BLaER1 (cell line): ENCODE measurements around the gene RPE65.
"Not testable (repeated sequence)": the region's sequence is repeated elsewhere in the genome, so short reads cannot be mapped to it uniquely, and the experiment has no call there.

Experiments used
- H3K27ac ChIP-seq: shearing (Covaris generic); formaldehyde crosslinking; 2 replicates; pipeline ENCODE4 v1.8.1; 2022
- H3K27me3 ChIP-seq: shearing (Covaris generic); formaldehyde crosslinking; 2 replicates; pipeline ENCODE4 v1.8.1; 2022
- H3K36me3 ChIP-seq: shearing (Covaris generic); formaldehyde crosslinking; 2 replicates; pipeline ENCODE4 v1.8.1; 2022
- H3K4me1 ChIP-seq: shearing (Covaris generic); formaldehyde crosslinking; 2 replicates; pipeline ENCODE4 v1.8.1; 2022
- H3K4me2 ChIP-seq: shearing (Covaris generic); formaldehyde crosslinking; 2 replicates; pipeline ENCODE4 v1.8.1; 2022
- H3K4me3 ChIP-seq: shearing (Covaris generic); formaldehyde crosslinking; 2 replicates; pipeline ENCODE4 v1.8.1; 2022
- H3K9ac ChIP-seq: shearing (Covaris generic); formaldehyde crosslinking; 2 replicates; pipeline ENCODE4 v1.8.1; 2022
- H3K9me3 ChIP-seq: shearing (Covaris generic); formaldehyde crosslinking; 2 replicates; pipeline ENCODE4 v1.8.1; 2022
- H4K20me1 ChIP-seq: shearing (Covaris generic); formaldehyde crosslinking; 2 replicates; pipeline ENCODE4 v1.8.1; 2022
- Cebpa-rat ChIP-seq: shearing (Covaris generic); IDR thresholded peaks from 2 replicates; pipeline ENCODE4 v1.8.1; 2022

Gene RPE65

DNA sequence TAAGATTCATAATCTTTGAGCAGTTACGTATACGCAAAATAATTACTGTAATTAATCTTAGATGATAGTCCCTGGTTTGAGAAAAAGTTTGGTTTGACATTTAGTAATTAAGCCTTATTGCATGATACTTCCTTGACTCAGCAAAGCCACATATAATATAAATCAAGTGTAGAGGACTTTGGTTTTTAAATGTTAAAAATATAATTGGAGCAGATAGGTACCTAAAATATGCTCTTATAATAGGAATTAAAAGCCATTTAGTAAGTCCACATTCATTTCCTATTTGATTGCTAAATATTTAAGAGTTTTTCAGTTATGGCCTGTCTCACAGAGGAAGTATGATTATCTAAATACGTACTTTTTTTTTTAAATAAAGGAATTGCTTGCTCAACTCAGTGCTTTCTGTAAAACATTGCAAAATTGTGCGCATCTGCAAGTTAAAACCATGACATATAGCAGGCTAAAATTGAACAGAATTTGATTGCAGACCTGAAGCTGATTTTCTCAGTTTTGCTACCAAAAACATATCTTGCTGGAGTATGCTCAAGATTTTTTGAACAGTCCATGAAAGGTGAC is 20.4 kb downstream of the RPE65 start:
- Histone ChIP-seq H3K27me3 (no peaks in the 10 kb centered on the region), H4K20me1 (no peaks in the 10 kb centered on the region), H3K36me3 (no peaks in the 10 kb centered on the region), H3K4me1 (no peaks in the 10 kb centered on the region), H3K9ac (no peak overlapping the region), H3K27ac (no peak overlapping the region), H3K9me3 (no peaks in the 10 kb centered on the region), H3K4me2 (no peak overlapping the region), H3K4me3 (no peak overlapping the region)
- no peak for TF ChIP-seq Cebpa-rat

DNA sequence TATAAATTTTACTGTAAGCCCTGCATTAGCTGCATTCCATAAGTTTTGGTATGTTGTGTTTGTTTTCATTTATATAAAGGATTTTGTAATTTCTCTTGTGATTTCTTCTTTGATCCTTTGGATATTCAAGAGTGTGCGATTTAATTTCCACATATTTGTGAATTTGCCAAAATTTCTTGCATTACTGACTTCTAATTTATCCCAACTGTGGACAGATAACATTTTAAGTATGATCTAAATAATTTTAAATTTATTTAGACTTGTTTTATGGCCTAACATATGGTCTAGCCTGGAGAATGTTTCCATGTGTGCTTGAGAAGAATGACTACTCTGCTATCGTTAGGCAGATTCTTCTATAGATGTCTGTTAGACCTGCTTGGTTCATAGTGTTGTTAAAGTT is 23.2 kb downstream of the RPE65 start:
- no peak overlapping the region for H3K9ac ChIP-seq
- no peaks in the 10 kb centered on the region for H3K36me3 ChIP-seq
- no peak overlapping the region for H3K4me2 ChIP-seq

GRCh38 chr1:68421350-68421749 is 28.4 kb downstream of the RPE65 start:
- no peaks in the 10 kb centered on the region for H4K20me1 ChIP-seq
- H3K4me1 ChIP-seq = no peaks in the 10 kb centered on the region
- no peak for TF ChIP-seq Cebpa-rat
- H3K36me3 ChIP-seq = no peaks in the 10 kb centered on the region
- H3K9me3 ChIP-seq = no peaks in the 10 kb centered on the region
- no peaks in the 10 kb centered on the region for H3K27me3 ChIP-seq
- H3K4me3 ChIP-seq = no peak overlapping the region
- no peak overlapping the region for H3K27ac ChIP-seq
- H3K9ac ChIP-seq = no peak overlapping the region
- no peak overlapping the region for H3K4me2 ChIP-seq

More for the DNA sequence above, 23.2 kb downstream of the RPE65 start:
- no peak overlapping the region for H3K27ac ChIP-seq
- H3K4me3 ChIP-seq = no peak overlapping the region
- H3K27me3 ChIP-seq = no peaks in the 10 kb centered on the region
- H3K4me1 ChIP-seq = no peaks in the 10 kb centered on the region
- H3K9me3 ChIP-seq = no peaks in the 10 kb centered on the region
- no peak for TF ChIP-seq Cebpa-rat
- no peaks in the 10 kb centered on the region for H4K20me1 ChIP-seq

- no peaks in the 10 kb centered on the region for H3K4me1 ChIP-seq
- no peak for TF ChIP-seq Cebpa-rat
- H3K9ac ChIP-seq = no peak overlapping the region
- no peaks in the 10 kb centered on the region for H3K36me3 ChIP-seq
- no peaks in the 10 kb centered on the region for H4K20me1 ChIP-seq
- no peaks in the 10 kb centered on the region for H3K27me3 ChIP-seq
- H3K27ac ChIP-seq = no peak overlapping the region
- no peak overlapping the region for H3K4me2 ChIP-seq
- H3K4me3 ChIP-seq = no peak overlapping the region
- no peaks in the 10 kb centered on the region for H3K9me3 ChIP-seq
Measured at GRCh38 chr1:68409426-68409825, 40.3 kb downstream of the RPE65 start.

- H3K4me3 ChIP-seq = no peak overlapping the region
- H3K9ac ChIP-seq = no peak overlapping the region
- H4K20me1 ChIP-seq = no peaks in the 10 kb centered on the region
- H3K27me3 ChIP-seq = no peaks in the 10 kb centered on the region
- TF ChIP-seq Cebpa-rat = no peak
- H3K4me1 ChIP-seq = no peaks in the 10 kb centered on the region
- no peak overlapping the region for H3K4me2 ChIP-seq
- H3K27ac ChIP-seq = no peak overlapping the region
- H3K36me3 ChIP-seq = no peaks in the 10 kb centered on the region
- no peaks in the 10 kb centered on the region for H3K9me3 ChIP-seq
Measured at GRCh38 chr1:68401506-68401905, 48.2 kb downstream of the RPE65 start.

- not testable (repeated sequence) for H3K4me2 ChIP-seq, H3K27ac ChIP-seq, H3K4me3 ChIP-seq, H3K9me3 ChIP-seq, H3K36me3 ChIP-seq, H3K9ac ChIP-seq, H3K4me1 ChIP-seq, H3K27me3 ChIP-seq, H4K20me1 ChIP-seq
Measured at GRCh38 chr1:68395575-68395974, 54.2 kb downstream of the RPE65 start.

DNA sequence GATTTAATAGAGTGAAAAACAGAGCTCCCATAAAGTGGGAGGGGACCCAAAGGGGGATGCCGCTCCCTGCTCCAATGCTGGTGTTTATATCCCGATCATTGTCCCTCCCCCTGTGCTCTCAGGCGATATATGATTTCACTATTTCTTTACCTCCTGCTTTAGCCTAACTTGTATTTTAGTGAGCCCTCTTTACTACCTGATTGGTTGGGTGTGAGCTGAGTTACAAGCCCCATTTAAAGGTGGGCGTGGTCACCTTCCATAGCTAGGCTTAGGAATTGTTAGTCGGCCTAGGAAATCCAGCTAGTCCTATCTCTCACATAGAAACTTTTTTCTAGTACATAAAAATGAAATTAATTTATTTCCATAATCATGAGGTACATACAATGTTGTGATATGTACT is 57.3 kb downstream of the RPE65 start:
- H3K4me2 ChIP-seq, H3K9me3 ChIP-seq, H3K4me1 ChIP-seq, H3K9ac ChIP-seq, H4K20me1 ChIP-seq, H3K27me3 ChIP-seq, H3K27ac ChIP-seq, H3K36me3 ChIP-seq, H3K4me3 ChIP-seq: not testable (repeated sequence)

DNA sequence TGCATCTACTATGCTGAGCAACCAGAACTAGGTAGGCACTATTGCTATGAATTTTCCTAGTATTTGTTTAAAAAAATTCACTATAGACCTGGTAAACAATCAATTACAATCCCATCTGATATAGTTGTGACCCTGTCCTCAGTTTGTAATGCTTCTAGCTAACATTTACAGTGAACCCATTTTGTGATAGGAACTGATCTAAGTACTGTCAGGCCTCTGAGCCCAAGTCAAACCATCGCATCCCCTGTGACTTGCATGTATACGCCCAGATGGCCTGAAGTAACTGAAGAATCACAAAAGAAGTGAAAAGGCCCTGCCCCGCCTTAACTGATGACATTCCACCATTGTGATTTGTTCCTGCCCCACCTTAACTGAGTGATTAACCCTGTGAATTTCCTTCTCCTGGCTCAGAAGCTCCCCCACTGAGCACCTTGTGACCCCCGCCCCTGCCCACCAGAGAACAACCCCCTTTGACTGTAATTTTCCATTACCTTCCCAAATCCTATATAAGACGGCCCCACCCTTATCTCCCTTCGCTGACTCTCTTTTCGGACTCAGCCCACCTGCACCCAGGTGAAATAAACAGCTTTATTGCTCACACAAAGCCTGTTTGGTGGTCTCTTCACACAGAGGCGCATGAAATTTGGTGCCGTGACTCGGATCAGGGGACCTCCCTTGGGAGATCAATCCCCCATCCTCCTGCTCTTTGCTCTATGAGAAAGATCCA is 63.8 kb downstream of the RPE65 start:
- not testable (repeated sequence) for H3K36me3 ChIP-seq, H3K27me3 ChIP-seq, H3K4me1 ChIP-seq, H3K4me3 ChIP-seq, H3K27ac ChIP-seq, H4K20me1 ChIP-seq, H3K9ac ChIP-seq, H3K9me3 ChIP-seq, H3K4me2 ChIP-seq

DNA sequence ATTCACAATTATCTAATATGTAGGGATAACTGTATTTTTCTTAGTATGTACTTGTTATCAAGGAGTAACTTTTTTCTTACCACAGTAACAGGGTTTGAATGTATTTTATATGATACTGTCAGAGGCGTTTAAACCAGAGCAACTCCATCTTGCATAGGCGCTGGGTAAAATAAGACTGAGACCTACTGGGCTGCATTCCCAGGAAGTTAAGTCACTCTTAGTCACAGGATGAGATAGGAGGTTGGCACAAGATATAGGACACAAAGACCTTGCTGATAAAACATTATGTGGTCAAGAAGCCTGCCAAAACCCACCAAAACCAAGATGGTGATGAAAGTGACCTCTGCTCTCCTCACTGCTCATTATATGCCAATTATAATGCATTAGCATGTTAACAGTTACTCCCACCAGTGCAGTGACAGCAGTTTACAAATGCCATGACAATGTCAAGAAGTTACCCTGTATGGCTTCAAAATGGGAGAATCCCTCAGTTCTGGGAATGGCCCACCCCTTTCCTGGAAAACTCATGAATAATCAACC is 64.8 kb downstream of the RPE65 start:
- no peak overlapping the region for H3K4me3 ChIP-seq
- H3K9me3 ChIP-seq = no peaks in the 10 kb centered on the region
- no peak overlapping the region for H3K9ac ChIP-seq
- no peaks in the 10 kb centered on the region for H4K20me1 ChIP-seq
- H3K36me3 ChIP-seq = no peaks in the 10 kb centered on the region
- H3K27ac ChIP-seq = no peak overlapping the region
- H3K4me2 ChIP-seq = no peak overlapping the region
- TF ChIP-seq Cebpa-rat = no peak
- no peaks in the 10 kb centered on the region for H3K27me3 ChIP-seq
- H3K4me1 ChIP-seq = no peaks in the 10 kb centered on the region

DNA sequence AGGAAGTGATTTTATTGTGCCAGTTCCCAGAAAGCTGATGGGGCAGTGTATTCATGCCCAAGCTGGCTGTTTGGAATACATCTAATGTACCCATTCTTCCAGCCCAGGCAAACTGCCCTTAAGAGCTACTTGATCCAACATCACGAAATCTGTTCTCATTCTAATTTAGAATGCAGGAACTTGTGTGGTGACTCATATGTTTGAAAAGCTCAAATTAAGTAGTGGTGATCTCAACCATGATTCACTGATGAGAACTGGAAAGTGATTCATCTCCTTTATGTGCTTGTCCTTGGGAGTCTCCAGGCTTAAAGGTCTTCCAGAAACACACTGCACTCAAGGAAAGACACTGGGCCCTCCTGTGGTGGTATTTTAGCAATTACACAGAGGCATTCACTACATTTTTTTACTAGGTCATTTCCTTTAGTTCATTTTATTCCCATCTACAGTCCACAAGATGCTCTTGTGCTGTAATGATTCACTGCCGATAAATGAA is 65.4 kb downstream of the RPE65 start:
- Histone ChIP-seq H3K4me3 (no peak overlapping the region), H3K4me1 (no peaks in the 10 kb centered on the region), H3K4me2 (no peak overlapping the region), H3K9me3 (no peaks in the 10 kb centered on the region), H3K9ac (no peak overlapping the region), H4K20me1 (no peaks in the 10 kb centered on the region), H3K27ac (no peak overlapping the region), H3K27me3 (no peaks in the 10 kb centered on the region), H3K36me3 (no peaks in the 10 kb centered on the region)
- TF ChIP-seq Cebpa-rat = no peak
